Central memory CD4-positive, alpha-beta T cell (primary cell): ENCODE measurements around the gene DNAJB2.
"Not testable (repeated sequence)": the region's sequence is repeated elsewhere in the genome, so short reads cannot be mapped to it uniquely, and the experiment has no call there.

Experiments
- DNase-seq: peaks from one replicate; pipeline ENCODE4 v3.0.0; 2022

Gene DNAJB2

GRCh38 chr2:219258942-219259341 is 20.2 kb upstream of the DNAJB2 start:
- DNase-seq: not testable (repeated sequence)

GRCh38 chr2:219261024-219261855 is 17.9 kb upstream of the DNAJB2 start:
- no peak for DNase-seq

GRCh38 chr2:219266232-219266631 is 12.9 kb upstream of the DNAJB2 start:
- DNase-seq: no peak

GRCh38 chr2:219266886-219267285 is 12.3 kb upstream of the DNAJB2 start:
- DNase-seq: no peak

GRCh38 chr2:219268294-219268693 is 10.9 kb upstream of the DNAJB2 start:
- no peak for DNase-seq

GRCh38 chr2:219269362-219270054 is 9.7 kb upstream of the DNAJB2 start:
- DNase-seq: no peak

- DNase-seq: no peak
Observed at GRCh38 chr2:219270055-219270372, 9.2 kb upstream of the DNAJB2 start.

- no peak for DNase-seq
Observed at GRCh38 chr2:219271021-219271420, 8.1 kb upstream of the DNAJB2 start.

GRCh38 chr2:219272356-219272755 is 6.8 kb upstream of the DNAJB2 start:
- DNase-seq: no peak

- no peak for DNase-seq
Observed at GRCh38 chr2:219272995-219273394, 6.2 kb upstream of the DNAJB2 start.

- no peak for DNase-seq
Observed at GRCh38 chr2:219273937-219274336, 5.2 kb upstream of the DNAJB2 start.

GRCh38 chr2:219274361-219274921 is 4.7 kb upstream of the DNAJB2 start:
- no peak for DNase-seq

- DNase-seq: peak; percentile 71
Observed at GRCh38 chr2:219277703-219278654, 1.2 kb upstream of the DNAJB2 start.

GRCh38 chr2:219278655-219279150 is 463 bp upstream of the DNAJB2 start:
- DNase-seq: no peak

- no peak for DNase-seq
Observed at GRCh38 chr2:219279916-219280516, 850 bp downstream of the DNAJB2 start.

- DNase-seq: no peak
Observed at GRCh38 chr2:219280651-219281050, 1.5 kb downstream of the DNAJB2 start.

- DNase-seq: no peak
Observed at GRCh38 chr2:219281588-219281987, 2.4 kb downstream of the DNAJB2 start.

- DNase-seq: no peak
Observed at GRCh38 chr2:219282375-219282774, 3.2 kb downstream of the DNAJB2 start.

- no peak for DNase-seq
Observed at GRCh38 chr2:219282943-219283581, 3.9 kb downstream of the DNAJB2 start.

GRCh38 chr2:219284501-219285372 is 5.6 kb downstream of the DNAJB2 start:
- no peak for DNase-seq

GRCh38 chr2:219285373-219285735 is 6.2 kb downstream of the DNAJB2 start:
- DNase-seq: no peak
